Suprapubic skin (tissue), 4 donors: Measurements from ENCODE around the gene HORMAD2. TPM values are rescaled to one million over a fixed set of nuclear protein-coding genes. Genes with fewer than 3 reads are reported as not detected.
"Not testable (repeated sequence)": the region's sequence is repeated elsewhere in the genome, so short reads cannot be mapped to it uniquely, and the experiment has no call there.

Source experiments
- DNase-seq, 2 donors: peaks; one replicate each; pipeline ENCODE4 v3.0.0-alpha.2; 2019; ENCODE audit warnings: low spot score in 2 of 2
- H3K27ac ChIP-seq: fragments of 200-600 bp; sonication (generic); one replicate; pipeline ENCODE4 v1.5.1; 2019
- H3K27me3 ChIP-seq: fragments of 200-600 bp; sonication (generic); one replicate; pipeline ENCODE4 v1.5.1; 2019
- H3K36me3 ChIP-seq: fragments of 200-600 bp; sonication (generic); one replicate; pipeline ENCODE4 v1.5.1; 2019
- H3K4me1 ChIP-seq: fragments of 200-600 bp; sonication (generic); one replicate; pipeline ENCODE4 v1.5.1; 2019
- H3K4me3 ChIP-seq: fragments of 200-600 bp; sonication (generic); one replicate; pipeline ENCODE4 v1.5.1; 2019; ENCODE audit warnings: mild to moderate bottlenecking
- H3K9me3 ChIP-seq: fragments of 200-600 bp; sonication (generic); one replicate; pipeline ENCODE4 v1.5.1; 2019
- EP300 ChIP-seq: sonication (generic); formaldehyde crosslinking; IDR thresholded peaks from one replicate; pipeline ENCODE4 v1.6.1; 2017; ENCODE audit warnings: antibody characterized with exemption
- POLR2A ChIP-seq, 2 donors: fragments of 450-650 bp; IDR thresholded peaks; one replicate each; pipeline ENCODE4 v1.6.1; 2017; ENCODE audit warnings: antibody characterized with exemption in 2 of 2, mild to moderate bottlenecking in 2 of 2, moderate library complexity in 2 of 2
- POLR2AphosphoS5 ChIP-seq, 3 donors: sonication (generic); formaldehyde crosslinking; IDR thresholded peaks; one replicate each; pipeline ENCODE4 v1.6.1; 2017; ENCODE audit warnings: antibody characterized with exemption in 3 of 3
- WGBS: methylation state at CpG from one replicate; pipeline ENCODE4 v1.1.5; 2018; 5-methylcytosine and 5-hydroxymethylcytosine counted together
- total RNA-seq, 4 donors: library from RNA; depleted of rRNA; stranded (reverse); fragments of >200 nt; gene quantifications; one replicate each; pipeline ENCODE4 v1.1.0, GENCODE V29; 2016
- TF ChIP-seq, protein P1 (sequence below), 2 donors: fragments of 200-600 bp in 1 of 2; fragments of 450-650 bp in 1 of 2; sonication (generic) in 1 of 2; IDR thresholded peaks; one replicate each; pipeline ENCODE4 v1.5.1; 2016 to 2019; ENCODE audit warnings: antibody characterized with exemption in 2 of 2, mild to moderate bottlenecking in 1 of 2, moderate library complexity in 1 of 2

HORMAD2 gene
- total RNA-seq, 4 donors from 2014 or later = not detected

DNA sequence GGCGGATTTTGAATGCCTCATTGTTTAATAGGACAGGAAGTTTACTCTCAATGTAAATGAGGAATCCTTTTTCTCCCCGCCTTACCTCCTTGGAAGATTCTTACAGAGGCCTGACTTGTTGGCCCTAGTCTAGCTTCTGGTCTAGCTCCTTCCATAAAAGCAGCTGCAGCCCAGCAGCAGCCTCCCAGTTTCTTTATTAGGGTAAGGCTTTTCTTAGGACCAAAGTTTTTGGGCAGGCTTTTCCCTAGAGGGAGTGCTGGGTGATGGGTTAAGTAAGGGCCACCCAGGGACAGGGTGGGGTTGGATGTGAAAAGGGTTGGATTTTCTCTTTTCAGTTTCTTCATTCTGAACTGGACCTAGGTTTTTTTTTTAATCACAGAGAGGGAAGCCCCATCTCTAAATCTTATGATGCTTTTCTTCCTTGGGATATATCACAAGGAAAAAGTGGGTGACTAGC lies 116.6 kb downstream of the HORMAD2 start:
- no peak for DNase-seq
- WGBS = 14% methylated on average over 2 of the region's 2 CpGs
- Histone ChIP-seq H3K4me3 (no peak overlapping the region), H3K27ac (peak overlapping the region; percentile 74), H3K27me3 (no peaks in the 10 kb centered on the region), H3K36me3 (no peaks in the 10 kb centered on the region), H3K9me3 (no peaks in the 10 kb centered on the region), H3K4me1 (peaks cover 38% of the 10 kb centered on the region)
- TF ChIP-seq EP300 (no peak), POLR2A (IDR thresholded peaks at IDR 0.05) (no peak), POLR2AphosphoS5 (IDR thresholded peaks at IDR 0.05) (no peak)
- TF ChIP-seq, protein P1, sequence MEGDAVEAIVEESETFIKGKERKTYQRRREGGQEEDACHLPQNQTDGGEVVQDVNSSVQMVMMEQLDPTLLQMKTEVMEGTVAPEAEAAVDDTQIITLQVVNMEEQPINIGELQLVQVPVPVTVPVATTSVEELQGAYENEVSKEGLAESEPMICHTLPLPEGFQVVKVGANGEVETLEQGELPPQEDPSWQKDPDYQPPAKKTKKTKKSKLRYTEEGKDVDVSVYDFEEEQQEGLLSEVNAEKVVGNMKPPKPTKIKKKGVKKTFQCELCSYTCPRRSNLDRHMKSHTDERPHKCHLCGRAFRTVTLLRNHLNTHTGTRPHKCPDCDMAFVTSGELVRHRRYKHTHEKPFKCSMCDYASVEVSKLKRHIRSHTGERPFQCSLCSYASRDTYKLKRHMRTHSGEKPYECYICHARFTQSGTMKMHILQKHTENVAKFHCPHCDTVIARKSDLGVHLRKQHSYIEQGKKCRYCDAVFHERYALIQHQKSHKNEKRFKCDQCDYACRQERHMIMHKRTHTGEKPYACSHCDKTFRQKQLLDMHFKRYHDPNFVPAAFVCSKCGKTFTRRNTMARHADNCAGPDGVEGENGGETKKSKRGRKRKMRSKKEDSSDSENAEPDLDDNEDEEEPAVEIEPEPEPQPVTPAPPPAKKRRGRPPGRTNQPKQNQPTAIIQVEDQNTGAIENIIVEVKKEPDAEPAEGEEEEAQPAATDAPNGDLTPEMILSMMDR (IDR thresholded peaks at IDR 0.05) = no peak

DNA sequence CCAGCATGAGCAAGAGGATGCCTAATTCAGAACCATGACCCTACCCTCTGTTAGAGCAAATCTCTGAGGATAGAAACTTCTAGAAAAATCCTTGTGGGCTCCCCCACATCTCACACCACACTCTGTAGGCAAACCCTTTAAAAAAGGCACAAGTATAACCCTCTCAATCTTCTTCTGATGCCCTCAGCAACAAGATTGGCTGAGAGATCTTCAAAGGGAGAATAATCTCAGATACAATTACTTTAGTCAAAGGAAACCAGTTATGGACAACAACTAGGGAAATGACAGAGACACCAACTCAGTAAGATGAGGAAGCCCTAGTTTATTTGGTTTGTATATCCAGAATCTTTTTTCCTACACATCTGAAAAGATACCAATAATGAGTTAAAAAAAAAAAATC lies 117.1 kb downstream of the HORMAD2 start:
- Histone ChIP-seq H3K4me3 (no peak overlapping the region), H3K9me3 (no peaks in the 10 kb centered on the region), H3K36me3 (no peaks in the 10 kb centered on the region), H3K4me1 (peaks cover 42% of the 10 kb centered on the region), H3K27me3 (no peaks in the 10 kb centered on the region), H3K27ac (peak overlapping the region; percentile 74)
- TF ChIP-seq EP300 = no peak
- no peak for TF ChIP-seq POLR2A (IDR thresholded peaks at IDR 0.05)
- TF ChIP-seq, protein P1 (IDR thresholded peaks at IDR 0.05) = no peak
- TF ChIP-seq POLR2AphosphoS5 (IDR thresholded peaks at IDR 0.05) = no peak
- DNase-seq = no peak

GRCh38 chr22:30198152-30198825 lies 118.0 kb downstream of the HORMAD2 start:
- Histone ChIP-seq H3K27ac (no peak overlapping the region), H3K4me1 (peaks cover 52% of the 10 kb centered on the region), H3K27me3 (no peaks in the 10 kb centered on the region), H3K9me3 (no peaks in the 10 kb centered on the region), H3K4me3 (no peak overlapping the region), H3K36me3 (no peaks in the 10 kb centered on the region)
- no peak for DNase-seq
- TF ChIP-seq, protein P1 (IDR thresholded peaks at IDR 0.05) = no peak
- TF ChIP-seq POLR2AphosphoS5 (IDR thresholded peaks at IDR 0.05) = no peak
- no peak for TF ChIP-seq EP300
- no peak for TF ChIP-seq POLR2A (IDR thresholded peaks at IDR 0.05)
- WGBS = 96% methylated on average over 5 of the region's 5 CpGs

DNA sequence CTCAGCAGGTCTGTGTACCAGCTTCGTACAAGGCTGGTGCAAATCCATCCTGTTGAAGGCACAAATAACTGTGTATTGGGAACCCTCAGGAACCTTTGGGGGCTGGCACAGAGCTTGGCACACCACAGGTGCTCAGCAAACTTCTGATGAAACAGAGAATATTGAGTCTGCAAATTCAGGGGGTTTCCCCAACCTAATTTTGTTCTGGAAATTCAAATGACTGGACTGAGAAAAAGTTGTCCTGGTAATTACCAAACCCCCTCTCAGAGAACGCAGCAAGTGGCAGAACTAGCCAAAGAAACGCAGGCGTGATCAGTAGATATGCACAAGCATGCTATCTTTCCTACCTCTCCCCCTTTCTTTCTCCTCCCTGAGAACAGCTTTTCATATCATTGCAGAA lies 118.7 kb downstream of the HORMAD2 start:
- TF ChIP-seq POLR2AphosphoS5 (IDR thresholded peaks at IDR 0.05) (no peak), POLR2A (IDR thresholded peaks at IDR 0.05) (no peak), EP300 (no peak)
- TF ChIP-seq, protein P1 (IDR thresholded peaks at IDR 0.05) = no peak
- H3K9me3 ChIP-seq = no peaks in the 10 kb centered on the region
- H3K27me3 ChIP-seq = no peaks in the 10 kb centered on the region
- no peaks in the 10 kb centered on the region for H3K36me3 ChIP-seq
- H3K4me1 ChIP-seq = peaks cover 58% of the 10 kb centered on the region
- DNase-seq = no peak
- WGBS = 90% methylated on average over 4 of the region's 4 CpGs
- no peak overlapping the region for H3K4me3 ChIP-seq
- H3K27ac ChIP-seq = no peak overlapping the region

DNA sequence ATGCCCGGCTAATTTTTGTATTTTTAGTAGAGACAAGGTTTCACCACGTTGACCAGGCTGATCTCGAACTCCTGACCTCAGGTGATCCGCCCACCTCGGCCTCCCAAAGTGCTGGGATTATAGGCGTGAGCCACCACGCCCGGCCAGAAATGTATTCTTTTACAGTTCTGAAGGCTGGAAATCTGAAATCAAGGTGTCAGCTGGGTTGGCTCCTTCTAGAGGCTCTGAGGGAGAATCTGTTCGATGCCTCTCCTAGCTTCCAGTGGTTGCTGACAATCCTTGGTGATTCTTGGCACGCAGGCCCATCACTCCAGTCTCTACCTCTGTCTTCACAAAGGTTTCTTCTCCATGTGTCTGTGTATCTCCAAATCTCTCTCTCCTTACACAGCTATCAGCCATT lies 120.6 kb downstream of the HORMAD2 start:
- not testable (repeated sequence) for H3K27me3 ChIP-seq, H3K9me3 ChIP-seq, H3K36me3 ChIP-seq, DNase-seq, H3K4me3 ChIP-seq, H3K27ac ChIP-seq
- 82% methylated on average over 10 of the region's 10 CpGs for WGBS
- peaks cover 63% of the 10 kb centered on the region for H3K4me1 ChIP-seq

GRCh38 chr22:30201945-30202344 lies 121.7 kb downstream of the HORMAD2 start:
- no peaks in the 10 kb centered on the region for H3K27me3 ChIP-seq
- peak overlapping the region; percentile 85 for H3K27ac ChIP-seq
- H3K36me3 ChIP-seq = no peaks in the 10 kb centered on the region
- no peaks in the 10 kb centered on the region for H3K9me3 ChIP-seq
- no peak overlapping the region for H3K4me3 ChIP-seq
- 42% methylated on average over 3 of the region's 3 CpGs for WGBS
- no peak for TF ChIP-seq EP300
- no peak for TF ChIP-seq POLR2A (IDR thresholded peaks at IDR 0.05)
- TF ChIP-seq POLR2AphosphoS5 (IDR thresholded peaks at IDR 0.05) = no peak
- H3K4me1 ChIP-seq = peaks cover 63% of the 10 kb centered on the region
- DNase-seq = no peak
